BJ (cell line): ENCODE data around the gene ATRIP. TPM values are rescaled to one million over a fixed set of nuclear protein-coding genes. Genes with fewer than 3 reads are reported as not detected.

Experiments used
- CTCF ChIA-PET: fragments of 350-600 bp; formaldehyde crosslinking; extraction: SDS; loops from one replicate; lab custom pipeline; 2021; ENCODE audit warnings: antibody characterized with exemption, inconsistent platforms; lab: Yijun Ruan, JAX
- POLR2A ChIA-PET: fragments of 300-600 bp; sonication (Branson Sonifier 250); formaldehyde crosslinking; extraction: SDS; loops from one replicate; lab custom pipeline; 2021; ENCODE audit warnings: antibody characterized with exemption; lab: Charles Lee
- DNase-seq: peaks from one replicate; pipeline ENCODE4 v3.0.0-alpha.2; 2011; ENCODE audit warnings: low read depth
- H3K27me3 ChIP-seq: 2 replicates; pipeline ENCODE4 v1.6.0; 2011; ENCODE audit warnings: low read length; ENCODE audit not compliant: control insufficient read depth, insufficient read depth
- H3K36me3 ChIP-seq: 2 replicates; pipeline ENCODE4 v1.5.1; 2011; ENCODE audit warnings: low read length; ENCODE audit not compliant: control insufficient read depth, insufficient read depth
- H3K4me3 ChIP-seq: 2 replicates; pipeline ENCODE4 v1.5.1; 2011; ENCODE audit warnings: low read depth, mild to moderate bottlenecking, control low read depth, low read length
- CTCF ChIP-seq: IDR thresholded peaks from 2 replicates; pipeline ENCODE4 v1.5.1; 2011; ENCODE audit warnings: low read depth, mild to moderate bottlenecking, control low read depth, inconsistent platforms, low read length, moderate library complexity; ENCODE audit not compliant: insufficient read depth
- polyA plus RNA-seq: library from polyadenylated mRNA; depleted of rRNA; stranded (reverse); fragments of >200 nt; gene quantifications from 2 replicates; pipeline ENCODE4 v1.2.3, GENCODE V29; 2011

ATRIP gene
- polyA plus RNA-seq, 1 experiment = 7.9 TPM

DNA sequence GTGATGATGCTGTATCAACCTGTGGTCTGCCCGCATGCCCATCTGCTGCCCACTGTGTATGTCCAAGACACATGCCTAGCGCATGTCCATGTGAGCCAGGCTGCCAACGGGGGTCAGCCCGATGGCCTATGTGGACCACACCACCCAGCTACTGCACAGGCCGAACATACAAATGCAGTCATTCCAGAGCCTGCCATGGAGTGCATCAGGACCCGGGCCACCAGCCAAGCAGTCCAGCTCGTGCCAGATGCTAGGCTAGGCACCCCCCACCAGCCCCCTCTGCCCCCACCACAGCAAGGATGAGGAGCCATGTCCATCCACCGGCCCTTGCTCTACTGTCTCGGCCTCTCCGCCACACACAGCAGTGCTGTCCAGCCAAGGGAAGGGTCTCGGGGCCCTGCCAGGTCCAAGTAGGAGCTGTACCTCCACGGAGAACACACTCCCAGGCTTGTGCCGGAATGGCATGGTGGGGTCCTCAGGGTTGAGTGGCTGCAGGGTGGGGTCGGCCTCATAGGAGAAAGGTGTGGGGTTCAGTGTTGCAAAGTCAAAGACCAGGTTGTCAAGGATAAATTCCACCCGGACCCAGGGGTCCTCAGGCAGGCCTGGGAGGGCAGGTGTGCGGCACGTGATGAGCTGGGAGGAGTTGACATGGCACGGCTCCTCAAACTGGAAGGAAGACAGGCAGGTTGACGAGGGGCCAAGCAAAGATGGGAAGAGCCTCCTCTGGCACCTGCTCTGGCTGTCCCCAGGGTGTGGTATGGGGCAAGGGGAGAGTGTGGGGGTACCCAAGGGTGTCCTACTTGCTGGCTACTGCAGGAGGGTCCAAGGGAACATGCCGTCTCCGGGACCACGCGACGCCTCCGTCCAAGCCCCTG lies 31.9 kb upstream of the ATRIP start:
- TF ChIP-seq CTCF = no peak
- Histone ChIP-seq H3K27me3 (no peaks in the 10 kb centered on the region), H3K36me3 (peaks cover 43% of the 10 kb centered on the region), H3K4me3 (no peak overlapping the region)
- CTCF ChIA-PET = interaction anchor here (0.9 to 2.8 kb wide), 5 partner anchors 11 to 21 kb away, joined by 3 to 12 read pairs (median 6); no protein-coding TSS in a partner anchor
- POLR2A ChIA-PET = no interaction called here
- DNase-seq = no peak

GRCh38 chr3:48415251-48415953 lies 31.1 kb upstream of the ATRIP start:
- CTCF ChIA-PET = interaction anchor here (0.9 to 2.8 kb wide), 3 partner anchors 14 to 182 kb away, joined by 3 to 12 read pairs (median 10); no protein-coding TSS in a partner anchor
- Histone ChIP-seq H3K27me3 (no peaks in the 10 kb centered on the region), H3K4me3 (no peak overlapping the region), H3K36me3 (peaks cover 38% of the 10 kb centered on the region)
- TF ChIP-seq CTCF = no peak
- POLR2A ChIA-PET = no interaction called here
- no peak for DNase-seq

- H3K36me3 ChIP-seq = peaks cover 37% of the 10 kb centered on the region
- CTCF ChIA-PET = interaction anchor here (0.9 to 2.8 kb wide), 4 partner anchors 15 to 182 kb away, joined by 3 to 12 read pairs (median 10); no protein-coding TSS in a partner anchor
- POLR2A ChIA-PET = no interaction called here
- no peak for DNase-seq
- no peak overlapping the region for H3K4me3 ChIP-seq
- no peaks in the 10 kb centered on the region for H3K27me3 ChIP-seq
- TF ChIP-seq CTCF = no peak
Observed at GRCh38 chr3:48416091-48416505, 30.4 kb upstream of the ATRIP start.

- ChIA-PET CTCF (interaction anchor here (0.9 to 2.4 kb wide), 3 partner anchors 15 to 183 kb away, joined by 3 to 10 read pairs (median 9); no protein-coding TSS in a partner anchor), POLR2A (no interaction called here)
- no peak for TF ChIP-seq CTCF
- peaks cover 38% of the 10 kb centered on the region for H3K36me3 ChIP-seq
- no peak for DNase-seq
- H3K27me3 ChIP-seq = no peaks in the 10 kb centered on the region
- no peak overlapping the region for H3K4me3 ChIP-seq
Observed at GRCh38 chr3:48416546-48416945, 30.0 kb upstream of the ATRIP start.

DNA sequence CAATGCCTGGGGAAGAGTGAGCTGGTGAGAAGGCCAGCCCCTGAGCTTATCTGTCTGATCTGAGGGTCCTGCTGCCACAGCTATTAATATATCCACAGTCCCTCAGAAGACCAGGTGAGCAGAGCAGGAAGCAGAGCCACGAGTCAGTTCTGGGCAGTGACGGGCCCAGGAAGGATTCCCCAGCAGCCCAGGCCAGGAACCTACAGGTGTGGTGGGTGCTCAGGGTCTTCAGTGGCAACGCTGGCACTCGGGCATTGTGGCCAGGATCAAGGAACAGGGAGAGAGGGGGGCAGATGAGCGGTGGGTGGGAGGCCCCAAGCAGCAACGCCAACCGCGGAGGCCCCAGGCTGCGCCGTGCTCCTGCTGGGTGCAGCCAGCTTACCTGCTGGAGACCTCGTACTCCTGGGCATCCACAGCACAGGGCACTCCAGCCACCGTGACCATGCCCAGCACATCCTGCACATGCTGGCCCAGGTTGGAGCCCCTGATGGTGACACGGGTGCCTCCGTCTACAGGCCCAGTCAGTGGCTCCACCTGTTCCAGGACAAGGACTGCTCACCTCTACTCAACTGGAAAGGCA lies 28.9 kb upstream of the ATRIP start:
- TF ChIP-seq CTCF = no peak
- Histone ChIP-seq H3K4me3 (no peak overlapping the region), H3K27me3 (no peaks in the 10 kb centered on the region), H3K36me3 (peaks cover 30% of the 10 kb centered on the region)
- no peak for DNase-seq
- POLR2A ChIA-PET = no interaction called here
- CTCF ChIA-PET = interaction anchor here (2.3 kb wide), 1 partner anchor 18 kb away, joined by 9 read pairs; no protein-coding TSS in a partner anchor
